IMR-90 (cell line): Measurements from ENCODE around the gene EPB41L4A. TPM values are rescaled to one million over a fixed set of nuclear protein-coding genes. Genes with fewer than 3 reads are reported as not detected.

Experiments
- ATAC-seq: fragments of 200-7000 bp; cut with Tn5 transposase; 2 replicates; pipeline ENCODE4 v1.9.1; 2020; ENCODE audit warnings: low read depth, mild to moderate bottlenecking, moderate library complexity
- BruUV-seq: library from RNA; stranded (reverse); fragments of 400-500 nt; replicated peaks from 2 replicates; lab custom pipeline; 2021; lab: Mats Ljungman, UMichigan
- CTCF ChIA-PET: fragments of 300-600 bp; formaldehyde crosslinking; extraction: SDS; loops from one replicate; lab custom pipeline; 2021; ENCODE audit warnings: antibody characterized with exemption; lab: Yijun Ruan, JAX
- POLR2A ChIA-PET: fragments of 300-600 bp; sonication (Branson Sonifier 250); formaldehyde crosslinking; loops from one replicate; lab custom pipeline; 2022; ENCODE audit warnings: antibody characterized with exemption; ENCODE audit not compliant: unreplicated experiment; lab: Charles Lee
- DNase-seq: peaks from one replicate; pipeline ENCODE4 v3.0.0; 2013
- H2AFZ ChIP-seq: replicated peaks from 2 replicates; pipeline ENCODE3; 2013; ENCODE audit warnings: low read length, mild to moderate bottlenecking; ENCODE audit not compliant: poor library complexity
- H2AK5ac ChIP-seq: 2 replicates; pipeline ENCODE4 v1.6.1; 2013; ENCODE audit warnings: low read depth, low read length, inconsistent platforms
- H2AK9ac ChIP-seq: replicated peaks from 2 replicates; pipeline ENCODE3; 2013; ENCODE audit warnings: mild to moderate bottlenecking, low read depth, low read length, moderate library complexity; ENCODE audit not compliant: poor library complexity
- H2BK120ac ChIP-seq: 2 replicates; pipeline ENCODE4 v1.6.1; 2013; ENCODE audit warnings: low read depth, low read length, inconsistent platforms
- H2BK15ac ChIP-seq: 3 replicates; pipeline ENCODE4 v1.6.1; 2013; ENCODE audit warnings: low read depth, low read length, inconsistent platforms
- H2BK20ac ChIP-seq: 2 replicates; pipeline ENCODE4 v1.6.1; 2013; ENCODE audit warnings: low read depth, mild to moderate bottlenecking, inconsistent platforms, low read length, moderate library complexity
- H2BK5ac ChIP-seq: 2 replicates; pipeline ENCODE4 v1.6.1; 2013; ENCODE audit warnings: mild to moderate bottlenecking, low read depth, low read length, inconsistent platforms; ENCODE audit not compliant: poor library complexity, severe bottlenecking
- H3K14ac ChIP-seq: replicated peaks from 2 replicates; pipeline ENCODE4 v1.6.1; 2013; ENCODE audit warnings: low read depth, low read length, inconsistent platforms
- H3K18ac ChIP-seq: 2 replicates; pipeline ENCODE4 v1.6.1; 2013; ENCODE audit warnings: low read depth, low read length, control low read depth
- H3K23ac ChIP-seq: 2 replicates; pipeline ENCODE4 v1.6.1; 2013; ENCODE audit warnings: low read depth, low read length, inconsistent platforms
- H3K27ac ChIP-seq: 2 replicates; pipeline ENCODE4 v1.5.1; 2013; ENCODE audit warnings: mild to moderate bottlenecking, control low read depth, low read length; ENCODE audit not compliant: insufficient read depth
- H3K27me3 ChIP-seq: 2 replicates; pipeline ENCODE4 v1.6.1; 2013; ENCODE audit warnings: low read length; ENCODE audit not compliant: control insufficient read depth, insufficient read depth
- H3K36me3 ChIP-seq: 2 replicates; pipeline ENCODE4 v1.6.1; 2013; ENCODE audit warnings: low read length, mixed read lengths; ENCODE audit not compliant: control insufficient read depth, insufficient read depth
- H3K4ac ChIP-seq: 2 replicates; pipeline ENCODE4 v1.6.1; 2013; ENCODE audit warnings: low read depth, low read length, inconsistent platforms
- H3K4me1 ChIP-seq: 2 replicates; pipeline ENCODE4 v1.6.1; 2013; ENCODE audit warnings: low read length, mixed read lengths; ENCODE audit not compliant: control insufficient read depth, insufficient read depth
- H3K4me2 ChIP-seq: 2 replicates; pipeline ENCODE4 v1.6.1; 2013; ENCODE audit warnings: low read depth, mild to moderate bottlenecking, control low read depth, low read length, moderate library complexity
- H3K4me3 ChIP-seq: 2 replicates; pipeline ENCODE4 v1.5.1; 2013; ENCODE audit warnings: low read depth, mild to moderate bottlenecking, control low read depth, low read length, moderate library complexity; ENCODE audit not compliant: insufficient read depth
- H3K56ac ChIP-seq: 2 replicates; pipeline ENCODE4 v1.6.1; 2013; ENCODE audit warnings: low read length, inconsistent platforms; ENCODE audit not compliant: insufficient read depth; ENCODE audit errors: extremely low read depth
- H3K79me1 ChIP-seq, 2 experiments: 2 replicates each; pipeline ENCODE4 v1.6.1; 2013; ENCODE audit warnings: low read length in 2 of 2, inconsistent platforms in 1 of 2, low read depth in 1 of 2
- H3K9ac ChIP-seq: 2 replicates; pipeline ENCODE4 v1.6.1; 2013; ENCODE audit warnings: low read depth, low read length, control low read depth
- H3K9me1 ChIP-seq: 2 replicates; pipeline ENCODE4 v1.6.1; 2013; ENCODE audit warnings: low read length, inconsistent platforms; ENCODE audit not compliant: insufficient read depth
- H3K9me3 ChIP-seq: 2 replicates; pipeline ENCODE4 v1.6.1; 2013; ENCODE audit warnings: low read length; ENCODE audit not compliant: control insufficient read depth, insufficient read depth
- H4K20me1 ChIP-seq: 2 replicates; pipeline ENCODE4 v1.6.1; 2013; ENCODE audit warnings: low read length, inconsistent platforms; ENCODE audit not compliant: insufficient read depth
- H4K5ac ChIP-seq: 2 replicates; pipeline ENCODE4 v1.6.1; 2013; ENCODE audit warnings: mild to moderate bottlenecking, low read depth, low read length, control low read depth
- H4K8ac ChIP-seq, 2 experiments: 2 replicates each; pipeline ENCODE4 v1.6.1; 2013; ENCODE audit warnings: low read depth in 2 of 2, low read length in 2 of 2, control low read depth in 1 of 2, inconsistent platforms in 1 of 2
- H4K91ac ChIP-seq: 2 replicates; pipeline ENCODE4 v1.6.1; 2013; ENCODE audit warnings: low read depth, low read length, inconsistent platforms; ENCODE audit not compliant: insufficient read depth
- BHLHE40 ChIP-seq: fragments of 150-350 bp; IDR thresholded peaks from 2 replicates; pipeline ENCODE4 v1.6.1; 2016; ENCODE audit warnings: mild to moderate bottlenecking, low read depth, low read length
- CEBPB ChIP-seq: IDR thresholded peaks from 2 replicates; pipeline ENCODE4 v1.6.1; 2012; ENCODE audit warnings: low read depth, low read length, improper control_type of control experiment
- FOS ChIP-seq: fragments of 150-350 bp; IDR thresholded peaks from 2 replicates; pipeline ENCODE4 v1.6.1; 2016; ENCODE audit warnings: low read depth, low read length
- MAFK ChIP-seq: IDR thresholded peaks from 2 replicates; pipeline ENCODE4 v1.6.1; 2012; ENCODE audit warnings: low read depth, low read length, improper control_type of control experiment
- MAZ ChIP-seq: IDR thresholded peaks from 2 replicates; pipeline ENCODE4 v1.6.1; 2012; ENCODE audit warnings: low read depth, mild to moderate bottlenecking, low read length, improper control_type of control experiment, moderate library complexity, borderline replicate concordance
- RAD21 ChIP-seq: IDR thresholded peaks from 2 replicates; pipeline ENCODE4 v1.6.1; 2012; ENCODE audit warnings: low read length, improper control_type of control experiment
- WGBS, 2 experiments: methylation state at CpG; one replicate each; pipeline versions ENCODE4 v1.1.5 to v1.1.7; 2013; ENCODE audit warnings: missing lambda C conversion rate in 2 of 2; ENCODE audit not compliant: insufficient read length in 1 of 2; ENCODE audit errors: extremely low coverage in 2 of 2; 5-methylcytosine and 5-hydroxymethylcytosine counted together
- dilution Hi-C: fragments of 300-500 bp; cut with HindIII; formaldehyde crosslinking; loops from one replicate; pipeline ENCODE4 v1.14.3; 2018; ENCODE audit warnings: low sequenced_read_pairs; ENCODE audit not compliant: unreplicated experiment
- in situ Hi-C: fragments of 300-500 bp; cut with MboI; formaldehyde crosslinking; loops from 3 replicates; pipeline ENCODE4 v1.14.3; 2019; ENCODE audit warnings: low sequenced_read_pairs, inconsistent platforms, mixed read lengths
- intact Hi-C: fragments of 100-400 bp; cut with micrococcal nuclease; formaldehyde crosslinking; loops from 2 replicates; pipeline ENCODE4 v1.10.0; 2022
- polyA plus RNA-seq, 3 experiments: library from polyadenylated mRNA; depleted of rRNA; stranded (reverse); fragments of >200 nt; gene quantifications; 2 replicates each; pipeline ENCODE4 v1.2.3, GENCODE V29; 2012; ENCODE audit warnings: low replicate concordance in 1 of 3
- total RNA-seq: library from RNA; depleted of rRNA; stranded (reverse); fragments of >200 nt; gene quantifications from 2 replicates; pipeline ENCODE4 v1.2.3, GENCODE V29; 2012
- TF ChIP-seq, protein P1 (sequence below): fragments of 150-350 bp; IDR thresholded peaks from 2 replicates; pipeline ENCODE4 v1.6.1; 2016; ENCODE audit warnings: low read depth, mild to moderate bottlenecking, low read length, moderate library complexity, borderline replicate concordance

The EPB41L4A gene
- total and polyA plus RNA-seq, 2 of the 4 experiments (the other 2 are of a cell fraction): under 0.01 to 0.02 TPM

- H3K9ac ChIP-seq: no peak overlapping the region
- no peak overlapping the region for H2BK15ac ChIP-seq
- H2BK20ac ChIP-seq: no peak overlapping the region
- H3K23ac ChIP-seq: no peak overlapping the region
- H3K18ac ChIP-seq: no peak overlapping the region
- H4K8ac ChIP-seq: no peak overlapping the region
- no peaks in the 10 kb centered on the region for H3K4me1 ChIP-seq
- no TSS peak for BruUV-seq
- no peaks in the 10 kb centered on the region for H4K20me1 ChIP-seq
- intact Hi-C loops: no loop called here
- TF ChIP-seq MAZ: no peak
- no peak for TF ChIP-seq CEBPB
- TF ChIP-seq RAD21: no peak
- no peak for TF ChIP-seq MAFK
- no peak for TF ChIP-seq FOS
- TF ChIP-seq, protein P1, sequence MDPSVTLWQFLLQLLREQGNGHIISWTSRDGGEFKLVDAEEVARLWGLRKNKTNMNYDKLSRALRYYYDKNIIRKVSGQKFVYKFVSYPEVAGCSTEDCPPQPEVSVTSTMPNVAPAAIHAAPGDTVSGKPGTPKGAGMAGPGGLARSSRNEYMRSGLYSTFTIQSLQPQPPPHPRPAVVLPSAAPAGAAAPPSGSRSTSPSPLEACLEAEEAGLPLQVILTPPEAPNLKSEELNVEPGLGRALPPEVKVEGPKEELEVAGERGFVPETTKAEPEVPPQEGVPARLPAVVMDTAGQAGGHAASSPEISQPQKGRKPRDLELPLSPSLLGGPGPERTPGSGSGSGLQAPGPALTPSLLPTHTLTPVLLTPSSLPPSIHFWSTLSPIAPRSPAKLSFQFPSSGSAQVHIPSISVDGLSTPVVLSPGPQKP: no peak
- TF ChIP-seq BHLHE40: no peak
- H3K4me3 ChIP-seq: no peak overlapping the region
- in situ Hi-C loops: no loop called here
- H3K36me3 ChIP-seq: no peaks in the 10 kb centered on the region
- POLR2A ChIA-PET: no interaction called here
- H3K27me3 ChIP-seq: no peaks in the 10 kb centered on the region
- H4K91ac ChIP-seq: no peak overlapping the region
- H3K56ac ChIP-seq: no peak overlapping the region
- no peak overlapping the region for H3K14ac ChIP-seq
- ATAC-seq (no peak), DNase-seq (no peak)
- H3K9me3 ChIP-seq: no peaks in the 10 kb centered on the region
- CTCF ChIA-PET: no interaction called here
- H2AK9ac ChIP-seq: no peak overlapping the region
- no peaks in the 10 kb centered on the region for H3K9me1 ChIP-seq
- no peak overlapping the region for H2AK5ac ChIP-seq
- no CpG with 5 or more reads among the region's 4 CpGs for WGBS, 2 experiments
- H3K4ac ChIP-seq: no peak overlapping the region
- no peaks in the 10 kb centered on the region for H3K79me1 ChIP-seq
- H3K4me2 ChIP-seq: no peak overlapping the region
- no peak overlapping the region for H2AFZ ChIP-seq
- H3K27ac ChIP-seq: no peak overlapping the region
- H4K5ac ChIP-seq: no peak overlapping the region
- dilution Hi-C loops: no loop called here
- H2BK120ac ChIP-seq: no peak overlapping the region
- H2BK5ac ChIP-seq: no peak overlapping the region
These were observed 70.7 kb downstream of the EPB41L4A start for GRCh38 chr5:112348387-112348786.
